ENCODE data around the gene CNIH2. TPM values are rescaled to one million over a fixed set of nuclear protein-coding genes. Genes with fewer than 3 reads are reported as not detected.

CNIH2 gene
- total and polyA plus RNA-seq, 9 of the 15 experiments (the other 6 are each of a cell fraction or from before 2014, with no cell fraction given), result 0.26 to 0.89 (median 0.40) TPM; not detected in 4

- H3K27ac ChIP-seq (ENCODE audit: extremely low read depth, low read depth, low read length), result no peak overlapping the region
- no peak for ATAC-seq
- H3K36me3 ChIP-seq (ENCODE audit: control insufficient read depth, insufficient read depth, low read length), result no peaks in the 10 kb centered on the region
- ChIA-PET POLR2A (interaction anchor here (0.5 kb wide), 1 partner anchor 11 kb away, joined by 3 read pairs; no protein-coding TSS in a partner anchor), CTCF (ENCODE audit: low intra/inter-chr PET ratio) (no interaction called here)
- H3K4me3 ChIP-seq, result no peak overlapping the region
- H3K4me2 ChIP-seq (ENCODE audit: insufficient read depth, low read length), result no peak overlapping the region
- no peaks in the 10 kb centered on the region for H3K9me3 ChIP-seq (replicated peaks; ENCODE audit: control insufficient read depth, insufficient read depth, low read depth, low read length)
- H3K9me1 ChIP-seq (ENCODE audit: control insufficient read depth, insufficient read depth, low read length), result no peaks in the 10 kb centered on the region
- in situ Hi-C loops (cut with MboI) (no loop called here), intact Hi-C loops (cut with micrococcal nuclease) (no loop called here)
- H4K20me1 ChIP-seq (replicated peaks; ENCODE audit: control insufficient read depth, insufficient read depth, low read length), result no peaks in the 10 kb centered on the region
- no TSS peak for BruUV-seq (replicated peaks)
- WGBS (ENCODE audit: insufficient coverage, low coverage, missing lambda C conversion rate), result 67% methylated on average over 43 of the region's 52 CpGs
- TF ChIP-seq USF1 (CRISPR knock-in tag; IDR thresholded peaks at IDR 0.05), result peak; percentile 72
- no peak for TF ChIP-seq NELFE (IDR thresholded peaks at IDR 0.05; ENCODE audit: insufficient read depth, insufficient read length)
- peak; percentile 45 for TF ChIP-seq USF2 (CRISPR knock-in tag; IDR thresholded peaks at IDR 0.05)
- no peak for DNase-seq (ENCODE audit: extremely low read depth in 1 of 4, low spot score in 3 of 4)
- H3K4me1 ChIP-seq (replicated peaks in 1 of 2; ENCODE audit: control insufficient read depth in 2 of 2, insufficient read depth in 2 of 2, low read length in 2 of 2), result peaks cover 9 to 66% of the 10 kb centered on the region in 2 experiments
- no peaks in the 10 kb centered on the region for H3K27me3 ChIP-seq (ENCODE audit: control insufficient read depth in 2 of 2, insufficient read depth in 2 of 2, low read length in 2 of 2)
- FAIRE-seq, result no peak
- H3K9ac ChIP-seq (ENCODE audit: insufficient read depth in 1 of 2, low read depth in 2 of 2, low read length in 2 of 2), result peak overlapping the region in 1 of 2 experiments; percentile 50; a peak in 2 of 4 replicates
- H2AFZ ChIP-seq (ENCODE audit: low read depth, low read length), result no peak overlapping the region
- H3K79me2 ChIP-seq (ENCODE audit: control insufficient read depth, insufficient read depth, low read length), result no peaks in the 10 kb centered on the region
Observed at GRCh38 chr11:66315921-66316811, 38.2 kb downstream of the CNIH2 start.

Measured in K562 (cell line).